Activated B cell treated with CpG ODN at 0.5 μM for 24 hours (primary cell): ENCODE results near the gene CYTL1. TPM values are rescaled to one million over a fixed set of nuclear protein-coding genes. Genes with fewer than 3 reads are reported as not detected.
A peak's percentile ranks its signal among the peaks of the same experiment; 100 is the strongest.

Source experiments
- ATAC-seq: fragments of 200-7000 bp; cut with Tn5 transposase; one replicate; pipeline ENCODE4 v1.10.0; 2021; ENCODE audit warnings: low read depth, mild to moderate bottlenecking, moderate library complexity
- CTCF ChIA-PET: fragments of 350-600 bp; sonication (Branson Sonifier 250); formaldehyde crosslinking; loops from one replicate; lab custom pipeline; 2021; ENCODE audit warnings: antibody characterized with exemption; lab: Charles Lee
- POLR2A ChIA-PET: fragments of 350-600 bp; sonication (Branson Sonifier 250); formaldehyde crosslinking; loops from one replicate; lab custom pipeline; 2021; ENCODE audit warnings: antibody characterized with exemption; lab: Charles Lee
- DNase-seq: peaks from one replicate; pipeline ENCODE4 v3.0.0; 2022
- H3K27ac Mint-ChIP-seq: one replicate; pipeline ENCODE4 v1.8.0; 2020; ENCODE audit warnings: mixed read lengths
- H3K27me3 Mint-ChIP-seq: one replicate; pipeline ENCODE4 v1.8.0; 2021; ENCODE audit warnings: mixed read lengths
- H3K36me3 Mint-ChIP-seq: one replicate; pipeline ENCODE4 v1.8.0; 2021; ENCODE audit warnings: low read depth, mixed read lengths
- H3K4me1 Mint-ChIP-seq: one replicate; pipeline ENCODE4 v1.8.0; 2021; ENCODE audit warnings: mixed read lengths
- H3K4me3 Mint-ChIP-seq: one replicate; pipeline ENCODE4 v1.8.0; 2020; ENCODE audit warnings: mild to moderate bottlenecking, mixed read lengths
- H3K9me3 Mint-ChIP-seq: one replicate; pipeline ENCODE4 v1.8.0; 2020; ENCODE audit warnings: mixed read lengths
- intact Hi-C: fragments of 100-400 bp; cut with micrococcal nuclease; formaldehyde crosslinking; loops from one replicate; pipeline ENCODE4 v1.15.1; 2024
- total RNA-seq: library from RNA; stranded (reverse); gene quantifications from 2 replicates; pipeline ENCODE4 v1.2.3, GENCODE V29; 2022
- TF ChIP-seq, protein P1 (sequence below): fragments of 200-600 bp; IDR thresholded peaks from one replicate; pipeline ENCODE4 v1.8.0; 2022; ENCODE audit warnings: antibody characterized with exemption, mild to moderate bottlenecking

Gene CYTL1
- total RNA-seq, 1 donor from 2014 or later: not detected

DNA sequence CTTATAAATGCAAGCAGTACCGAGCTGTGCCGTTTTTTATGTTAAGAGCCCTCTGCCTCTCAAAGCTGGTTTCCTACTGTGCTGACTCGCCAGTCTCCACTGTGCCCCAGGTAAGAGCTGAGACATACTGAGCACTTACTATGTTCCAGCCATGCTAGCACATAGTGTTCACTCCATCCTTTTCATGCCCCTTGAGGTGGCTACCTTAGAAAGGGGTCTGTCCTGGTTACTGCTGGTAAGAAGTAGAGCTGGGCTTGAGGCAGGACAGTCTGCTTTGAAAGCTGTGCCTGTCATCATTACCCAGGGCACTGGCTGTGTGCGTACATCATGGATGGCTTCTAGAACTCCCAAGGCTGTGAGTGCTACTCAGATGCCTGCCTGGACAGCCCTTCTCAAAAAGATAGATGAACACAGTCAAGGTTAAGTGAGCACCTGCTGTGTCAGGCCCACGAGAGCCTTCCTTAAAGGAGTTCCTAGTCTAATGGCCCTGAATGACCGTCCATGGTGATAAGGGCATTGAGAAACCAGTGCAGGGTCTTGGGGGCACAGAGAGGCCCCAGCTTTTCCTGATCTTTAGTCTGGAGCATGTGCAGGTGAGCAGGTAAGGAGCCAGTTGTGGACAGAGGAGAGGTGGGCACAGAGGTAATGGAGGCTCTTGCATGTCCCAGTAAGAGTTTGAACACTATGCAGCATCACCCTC lies 33.6 kb upstream of the CYTL1 start:
- peaks cover 26% of the 10 kb centered on the region for H3K27me3 Mint-ChIP-seq
- no peak for ATAC-seq
- no peak overlapping the region for H3K4me3 Mint-ChIP-seq
- CTCF ChIA-PET: no interaction called here
- intact Hi-C loops: loop anchor here (5.0 kb wide), 1 partner anchor 191 kb away; no protein-coding TSS in a partner anchor
- no peaks in the 10 kb centered on the region for H3K9me3 Mint-ChIP-seq
- TF ChIP-seq, protein P1, sequence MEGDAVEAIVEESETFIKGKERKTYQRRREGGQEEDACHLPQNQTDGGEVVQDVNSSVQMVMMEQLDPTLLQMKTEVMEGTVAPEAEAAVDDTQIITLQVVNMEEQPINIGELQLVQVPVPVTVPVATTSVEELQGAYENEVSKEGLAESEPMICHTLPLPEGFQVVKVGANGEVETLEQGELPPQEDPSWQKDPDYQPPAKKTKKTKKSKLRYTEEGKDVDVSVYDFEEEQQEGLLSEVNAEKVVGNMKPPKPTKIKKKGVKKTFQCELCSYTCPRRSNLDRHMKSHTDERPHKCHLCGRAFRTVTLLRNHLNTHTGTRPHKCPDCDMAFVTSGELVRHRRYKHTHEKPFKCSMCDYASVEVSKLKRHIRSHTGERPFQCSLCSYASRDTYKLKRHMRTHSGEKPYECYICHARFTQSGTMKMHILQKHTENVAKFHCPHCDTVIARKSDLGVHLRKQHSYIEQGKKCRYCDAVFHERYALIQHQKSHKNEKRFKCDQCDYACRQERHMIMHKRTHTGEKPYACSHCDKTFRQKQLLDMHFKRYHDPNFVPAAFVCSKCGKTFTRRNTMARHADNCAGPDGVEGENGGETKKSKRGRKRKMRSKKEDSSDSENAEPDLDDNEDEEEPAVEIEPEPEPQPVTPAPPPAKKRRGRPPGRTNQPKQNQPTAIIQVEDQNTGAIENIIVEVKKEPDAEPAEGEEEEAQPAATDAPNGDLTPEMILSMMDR: no peak
- POLR2A ChIA-PET: no interaction called here
- no peaks in the 10 kb centered on the region for H3K36me3 Mint-ChIP-seq
- no peak overlapping the region for H3K27ac Mint-ChIP-seq
- H3K4me1 Mint-ChIP-seq: peaks cover 17% of the 10 kb centered on the region
- DNase-seq: no peak

DNA sequence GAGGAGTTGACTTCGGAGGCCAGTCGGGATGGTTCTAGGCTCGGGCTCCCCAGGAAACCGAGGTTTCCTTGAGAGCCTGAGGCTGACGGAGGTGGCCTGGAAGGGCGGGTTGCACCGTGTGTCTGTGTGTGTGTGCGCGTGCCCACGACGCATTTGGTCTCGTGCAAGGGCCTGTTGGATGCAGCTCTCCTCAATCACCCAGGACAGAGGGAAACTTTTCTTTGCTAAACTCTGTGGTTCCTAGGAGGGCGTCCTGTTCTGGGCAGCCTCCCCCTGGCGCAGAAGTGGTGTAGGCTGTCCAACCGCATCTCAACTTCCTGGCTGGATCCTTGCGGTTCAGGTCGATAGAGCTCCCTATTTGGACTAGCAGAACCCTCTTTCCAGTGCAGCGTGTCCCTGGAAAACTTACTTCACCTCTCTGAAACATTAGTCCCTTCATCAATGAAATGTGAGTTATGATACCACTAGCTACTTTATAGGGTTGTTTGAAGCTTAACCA lies 33.0 kb upstream of the CYTL1 start:
- Mint-ChIP-seq H3K4me3 (peak overlapping the region; percentile 63), H3K27ac (no peak overlapping the region), H3K36me3 (no peaks in the 10 kb centered on the region), H3K27me3 (peaks cover 28% of the 10 kb centered on the region), H3K4me1 (peaks cover 17% of the 10 kb centered on the region), H3K9me3 (no peaks in the 10 kb centered on the region)
- ATAC-seq: no peak
- no peak for DNase-seq
- ChIA-PET CTCF (no interaction called here), POLR2A (no interaction called here)
- intact Hi-C loops: loop anchor here (5.0 kb wide), 1 partner anchor 190 kb away; no protein-coding TSS in a partner anchor
- TF ChIP-seq, protein P1: no peak

DNA sequence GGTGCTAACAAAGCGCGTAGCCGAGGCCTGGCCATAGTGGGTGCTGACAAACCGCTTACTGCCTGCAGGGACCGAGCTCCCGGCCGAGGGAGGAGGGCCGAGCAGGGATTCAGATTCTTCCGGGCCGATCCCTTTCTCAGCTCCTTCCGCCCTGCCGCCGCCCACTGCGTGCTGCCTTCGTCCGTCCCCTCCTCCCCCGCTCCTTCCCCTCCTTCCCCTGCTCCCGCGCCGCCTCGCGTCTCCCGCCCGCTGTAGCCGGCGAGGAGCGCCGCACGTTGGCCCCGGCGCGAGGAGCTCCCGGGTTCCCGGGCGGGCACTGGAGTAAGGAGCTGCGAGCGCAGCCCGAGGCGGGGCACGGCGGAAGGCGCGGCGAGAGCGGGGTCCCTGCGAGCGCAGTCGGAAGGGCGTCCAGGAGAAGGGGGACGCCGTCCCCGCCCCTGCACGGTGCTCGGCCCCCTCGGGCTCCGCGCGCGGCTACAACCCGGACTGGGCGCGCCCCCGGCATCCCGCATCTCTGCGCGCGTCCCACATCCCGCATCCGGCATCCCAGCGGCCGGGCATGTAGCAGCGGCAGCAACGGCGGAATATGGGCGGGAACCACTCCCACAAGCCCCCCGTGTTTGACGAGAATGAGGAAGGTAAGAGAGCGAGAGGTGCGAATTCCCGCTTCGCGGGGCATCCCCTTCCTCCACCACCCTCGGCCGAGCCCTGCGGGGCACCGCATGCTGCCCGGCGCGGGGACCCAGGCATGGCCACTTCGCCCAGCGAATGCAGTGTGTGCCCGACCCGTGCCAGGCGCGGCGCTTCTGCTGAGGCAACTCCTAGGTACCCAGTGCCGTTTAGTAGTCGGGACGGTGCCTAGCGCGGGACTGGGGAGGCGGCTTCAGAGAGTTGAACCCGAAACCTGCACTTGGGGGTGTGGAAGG lies 32.3 kb upstream of the CYTL1 start, which contains the start of gene STK32B:
TSS of gene STK32B (plus strand) at position 203 of the 926 bp plus-strand sequence.
- Mint-ChIP-seq H3K27ac (no peak within 1 kb of the TSS), H3K9me3 (no peaks in the 10 kb centered on the region), H3K27me3 (peaks cover 31% of the 10 kb centered on the region), H3K36me3 (no peaks in the 10 kb centered on the region), H3K4me1 (peaks cover 17% of the 10 kb centered on the region), H3K4me3 (peak within 1 kb of the TSS; percentile 81)
- ChIA-PET CTCF (interaction anchor here (1.5 kb wide), 1 partner anchor 761 kb away, joined by 4 read pairs; no protein-coding TSS in a partner anchor), POLR2A (no interaction called here)
- no peak for DNase-seq
- ATAC-seq: peak; percentile 28
- intact Hi-C loops: loop anchor here (2.0 to 5.0 kb wide), 2 partner anchors 189 to 409 kb away; no protein-coding TSS in a partner anchor
- TF ChIP-seq, protein P1: no peak

DNA sequence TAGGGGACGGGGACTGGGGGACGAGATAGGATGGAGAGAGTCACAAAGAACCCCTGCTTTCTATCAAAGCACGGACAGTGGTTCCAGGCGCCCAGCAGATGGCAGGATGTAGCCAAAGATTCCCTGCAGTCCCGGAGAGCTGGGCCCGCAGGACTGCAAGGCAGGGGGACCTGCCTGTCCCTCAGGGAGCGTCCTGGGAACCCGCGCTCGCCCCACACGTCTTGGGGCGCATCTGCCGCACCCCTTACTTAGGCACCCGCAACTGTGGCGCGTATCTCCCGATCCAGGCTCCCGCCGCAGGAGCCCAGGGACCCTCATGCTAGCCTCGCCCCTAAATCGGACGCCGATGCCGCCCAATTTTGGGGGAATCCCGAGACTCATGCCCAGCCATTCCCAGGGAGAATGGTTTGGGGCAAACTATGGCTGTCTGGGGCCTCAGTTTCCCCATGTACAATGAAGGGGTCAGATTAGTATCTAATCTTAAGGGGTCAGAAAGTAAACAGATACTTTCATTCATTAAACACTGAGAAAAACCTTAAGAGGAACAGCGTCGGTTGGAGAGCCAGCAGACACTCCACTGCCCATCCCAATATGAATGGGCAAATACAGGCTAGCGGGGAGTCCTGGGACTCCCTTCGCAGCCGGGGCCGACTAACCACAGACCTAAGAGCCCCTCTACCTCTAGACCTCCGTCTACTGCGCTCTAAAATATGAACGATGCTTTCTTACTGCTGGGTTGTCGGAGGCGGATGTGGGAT lies 31.4 kb upstream of the CYTL1 start:
- H3K4me1 Mint-ChIP-seq: peaks cover 17% of the 10 kb centered on the region
- H3K9me3 Mint-ChIP-seq: peaks cover 5% of the 10 kb centered on the region
- H3K27ac Mint-ChIP-seq: no peak overlapping the region
- ATAC-seq: no peak
- POLR2A ChIA-PET: no interaction called here
- H3K36me3 Mint-ChIP-seq: no peaks in the 10 kb centered on the region
- peak overlapping the region; percentile 81 for H3K4me3 Mint-ChIP-seq
- intact Hi-C loops: loop anchor here (2.0 to 5.0 kb wide), 2 partner anchors 188 to 410 kb away; no protein-coding TSS in a partner anchor
- H3K27me3 Mint-ChIP-seq: peaks cover 35% of the 10 kb centered on the region
- no peak for DNase-seq
- TF ChIP-seq, protein P1: no peak
- CTCF ChIA-PET: interaction anchor here (1.5 kb wide), 1 partner anchor 762 kb away, joined by 4 read pairs; no protein-coding TSS in a partner anchor
